Myometrial cell (primary cell): ENCODE measurements around the gene KCTD18. TPM values are rescaled to one million over a fixed set of nuclear protein-coding genes. Genes with fewer than 3 reads are reported as not detected.

Source experiments
- total RNA-seq: library from RNA; depleted of rRNA; stranded (reverse); fragments of >200 nt; gene quantifications from 2 replicates; pipeline ENCODE4 v1.2.3, GENCODE V29; 2015

The KCTD18 gene
- total RNA-seq, result 18.2 and 22.3 TPM in 2 replicates

GRCh38 chr2:200509612-200510433, at the start of gene KCTD18:
KCTD18 (minus strand) TSS chr2:200510068; CDS start chr2:200507016, 3,052 bp downstream.

DNA sequence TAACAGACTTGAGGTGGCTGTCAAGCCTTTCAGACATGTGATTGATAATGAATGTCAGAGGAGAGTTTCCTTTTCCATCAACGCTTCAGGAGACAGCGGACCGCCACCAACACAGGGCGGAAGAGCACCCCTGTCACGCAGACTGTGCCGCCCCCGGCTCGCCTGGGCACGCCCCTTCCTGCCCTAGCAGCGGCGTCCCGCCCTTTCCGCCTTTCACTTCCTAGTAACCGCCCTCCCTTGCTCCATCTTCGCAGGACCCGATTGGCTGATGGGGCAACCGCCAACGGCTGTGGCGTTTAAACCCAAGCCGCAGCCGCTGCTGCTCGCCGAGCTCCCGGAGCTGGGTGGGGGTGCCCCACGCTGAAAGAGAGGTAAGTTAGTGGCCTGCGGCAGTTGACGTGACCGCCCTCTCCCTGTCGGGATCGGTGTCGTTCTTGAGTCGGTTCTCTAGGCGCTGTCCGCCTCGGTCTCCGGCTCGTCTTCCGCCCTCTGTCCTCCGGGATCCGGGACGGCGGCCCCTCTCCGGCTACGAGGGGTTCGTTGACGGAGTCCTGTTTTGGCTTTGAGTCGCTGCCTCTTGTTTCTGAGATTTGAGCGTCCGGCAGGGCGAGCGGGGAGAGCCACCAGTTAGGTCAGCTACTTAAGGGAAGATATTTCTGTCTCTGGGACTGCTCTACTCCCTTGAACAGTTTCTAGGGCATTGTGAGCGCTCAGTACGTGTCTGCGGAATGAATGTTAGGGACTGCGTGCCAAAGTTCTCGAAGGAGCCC, 16.2 kb upstream of the KCTD18 start, which contains the start of gene SGO2:
SGO2 (plus strand) TSS at position 326 of the 770 bp plus-strand sequence. CDS start 6,769 bp downstream, outside the sequence.

Other genes with a start within 250 kb of the KCTD18 start
- gene SPATS2L, start 203.4 kb downstream of the KCTD18 start, total RNA-seq, result 114 and 149 TPM in 2 replicates
- gene SGO2, start 16.1 kb upstream of the KCTD18 start, total RNA-seq, result 9.8 and 17.0 TPM in 2 replicates
- gene AOX1, start 75.9 kb upstream of the KCTD18 start, total RNA-seq, result 116 and 131 TPM in 2 replicates